HL-60 (cell line): ENCODE data around the gene AGTRAP.

ENCODE experiments used
- GABPA ChIP-seq: IDR thresholded peaks from 2 replicates; pipeline ENCODE4 v1.6.1; 2012; ENCODE audit warnings: low read depth
- POLR2AphosphoS5 ChIP-seq: IDR thresholded peaks from 2 replicates; pipeline ENCODE4 v1.6.1; 2012; ENCODE audit warnings: low read depth
- TF ChIP-seq, protein P1 (sequence below): IDR thresholded peaks from one replicate; pipeline ENCODE4 v1.5.1; 2011; ENCODE audit warnings: low read length, control low read depth, inconsistent platforms; ENCODE audit not compliant: insufficient read depth

DNA sequence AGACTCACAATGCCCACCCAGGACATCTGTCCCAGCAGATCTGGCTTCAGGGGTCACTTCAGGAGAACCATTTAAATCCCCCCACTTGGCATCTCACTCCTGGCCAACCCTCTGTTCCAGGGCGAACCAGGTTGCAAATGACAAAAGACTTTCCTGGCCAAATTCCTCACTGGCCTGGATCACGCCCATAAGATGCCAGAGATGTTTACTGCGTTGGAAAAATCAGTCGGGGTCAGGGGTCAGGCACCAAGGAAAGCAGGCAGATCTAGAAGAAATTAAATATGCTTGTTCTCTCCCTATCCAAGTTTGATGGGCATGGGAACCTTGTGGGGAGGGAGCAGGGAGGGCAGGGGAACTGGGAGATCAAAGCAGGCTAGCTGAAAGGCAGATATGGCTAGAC is 14.6 kb upstream of the AGTRAP start:
- TF ChIP-seq, protein P1, sequence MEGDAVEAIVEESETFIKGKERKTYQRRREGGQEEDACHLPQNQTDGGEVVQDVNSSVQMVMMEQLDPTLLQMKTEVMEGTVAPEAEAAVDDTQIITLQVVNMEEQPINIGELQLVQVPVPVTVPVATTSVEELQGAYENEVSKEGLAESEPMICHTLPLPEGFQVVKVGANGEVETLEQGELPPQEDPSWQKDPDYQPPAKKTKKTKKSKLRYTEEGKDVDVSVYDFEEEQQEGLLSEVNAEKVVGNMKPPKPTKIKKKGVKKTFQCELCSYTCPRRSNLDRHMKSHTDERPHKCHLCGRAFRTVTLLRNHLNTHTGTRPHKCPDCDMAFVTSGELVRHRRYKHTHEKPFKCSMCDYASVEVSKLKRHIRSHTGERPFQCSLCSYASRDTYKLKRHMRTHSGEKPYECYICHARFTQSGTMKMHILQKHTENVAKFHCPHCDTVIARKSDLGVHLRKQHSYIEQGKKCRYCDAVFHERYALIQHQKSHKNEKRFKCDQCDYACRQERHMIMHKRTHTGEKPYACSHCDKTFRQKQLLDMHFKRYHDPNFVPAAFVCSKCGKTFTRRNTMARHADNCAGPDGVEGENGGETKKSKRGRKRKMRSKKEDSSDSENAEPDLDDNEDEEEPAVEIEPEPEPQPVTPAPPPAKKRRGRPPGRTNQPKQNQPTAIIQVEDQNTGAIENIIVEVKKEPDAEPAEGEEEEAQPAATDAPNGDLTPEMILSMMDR: no peak
- TF ChIP-seq POLR2AphosphoS5: no peak
- TF ChIP-seq GABPA: no peak
